ENCODE results near the gene ORC5. TPM values are rescaled to one million over a fixed set of nuclear protein-coding genes. Genes with fewer than 3 reads are reported as not detected.
"Not testable (repeated sequence)": the region's sequence is repeated elsewhere in the genome, so short reads cannot be mapped to it uniquely, and the experiment has no call there.

The ORC5 gene
- polyA plus RNA-seq, 2 donors = 2.8 to 9.6 TPM

GRCh38 chr7:104198673-104199278 lies 9.0 kb downstream of the ORC5 start:
- no peak overlapping the region for H3K27ac ChIP-seq (ENCODE audit: low read depth in 2 of 2, low read length in 1 of 2)
- WGBS, 2 donors = 88 to 98% methylated on average over 6 of the region's 6 CpGs
- H3K9me3 ChIP-seq (ENCODE audit: control insufficient read depth in 2 of 2, insufficient read depth in 1 of 2, low read depth in 1 of 2, low read length in 1 of 2) = peaks cover 0 to 1% of the 10 kb centered on the region in 2 donors
- no peaks in the 10 kb centered on the region for H3K4me1 ChIP-seq (ENCODE audit: control insufficient read depth in 2 of 2, insufficient read depth in 2 of 2, low read length in 1 of 2)
- H3K36me3 ChIP-seq (ENCODE audit: control insufficient read depth in 2 of 2, insufficient read depth in 2 of 2, low read length in 1 of 2) = peaks cover 4 to 9% of the 10 kb centered on the region in 2 donors
- H3K27me3 ChIP-seq (ENCODE audit: control insufficient read depth in 1 of 2, insufficient read depth in 2 of 2, low read length in 2 of 2) = no peaks in the 10 kb centered on the region
- no peak overlapping the region for H3K4me3 ChIP-seq (ENCODE audit: low read depth in 1 of 2, low read length in 2 of 2)

DNA sequence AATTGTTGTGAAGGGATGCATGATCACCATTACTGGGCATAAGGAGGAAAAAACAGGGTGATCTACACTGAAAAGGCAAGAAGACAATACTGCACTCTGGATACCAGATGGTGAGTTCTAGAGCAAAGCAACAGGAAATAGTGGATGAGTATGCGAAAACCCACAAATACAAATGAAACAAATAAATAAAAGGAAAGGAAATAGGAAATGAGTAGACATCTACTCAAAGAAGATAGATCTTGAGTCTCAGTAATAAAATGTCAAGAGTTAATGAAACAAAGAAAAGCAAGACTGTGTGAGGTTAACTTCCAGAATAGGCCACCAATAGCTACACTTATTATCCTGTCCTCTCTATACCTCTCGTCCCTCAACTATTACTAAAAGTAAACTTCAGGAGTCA lies 11.7 kb downstream of the ORC5 start:
- Histone ChIP-seq H3K27ac (ENCODE audit: low read depth in 2 of 2, low read length in 1 of 2) (no peak overlapping the region), H3K4me1 (ENCODE audit: control insufficient read depth in 2 of 2, insufficient read depth in 2 of 2, low read length in 1 of 2) (no peaks in the 10 kb centered on the region), H3K27me3 (ENCODE audit: control insufficient read depth in 1 of 2, insufficient read depth in 2 of 2, low read length in 2 of 2) (no peaks in the 10 kb centered on the region), H3K4me3 (ENCODE audit: low read depth in 1 of 2, low read length in 2 of 2) (no peak overlapping the region), H3K9me3 (ENCODE audit: control insufficient read depth in 2 of 2, insufficient read depth in 1 of 2, low read depth in 1 of 2, low read length in 1 of 2) (peaks cover 0 to 1% of the 10 kb centered on the region in 2 donors), H3K36me3 (ENCODE audit: control insufficient read depth in 2 of 2, insufficient read depth in 2 of 2, low read length in 1 of 2) (peaks cover 0 to 3% of the 10 kb centered on the region in 2 donors)
- WGBS, 2 donors = 88 to 89% methylated on average over 2 of the region's 2 CpGs

GRCh38 chr7:104192434-104192833 lies 15.4 kb downstream of the ORC5 start:
- WGBS, 2 donors = 97 to 98% methylated on average over 1 of the region's 1 CpG
- no peaks in the 10 kb centered on the region for H3K36me3 ChIP-seq (ENCODE audit: control insufficient read depth in 2 of 2, insufficient read depth in 2 of 2, low read length in 1 of 2)
- H3K4me3 ChIP-seq (ENCODE audit: low read depth in 1 of 2, low read length in 2 of 2) = no peak overlapping the region
- no peaks in the 10 kb centered on the region for H3K9me3 ChIP-seq (ENCODE audit: control insufficient read depth in 2 of 2, insufficient read depth in 1 of 2, low read depth in 1 of 2, low read length in 1 of 2)
- no peaks in the 10 kb centered on the region for H3K4me1 ChIP-seq (ENCODE audit: control insufficient read depth in 2 of 2, insufficient read depth in 2 of 2, low read length in 1 of 2)
- H3K27me3 ChIP-seq (ENCODE audit: control insufficient read depth in 1 of 2, insufficient read depth in 2 of 2, low read length in 2 of 2) = no peaks in the 10 kb centered on the region
- no peak overlapping the region for H3K27ac ChIP-seq (ENCODE audit: low read depth in 2 of 2, low read length in 1 of 2)

GRCh38 chr7:104185346-104185745 lies 22.5 kb downstream of the ORC5 start:
- Histone ChIP-seq H3K9me3 (ENCODE audit: control insufficient read depth in 2 of 2, insufficient read depth in 1 of 2, low read depth in 1 of 2, low read length in 1 of 2) (no peaks in the 10 kb centered on the region), H3K27me3 (ENCODE audit: control insufficient read depth in 1 of 2, insufficient read depth in 2 of 2, low read length in 2 of 2) (no peaks in the 10 kb centered on the region), H3K27ac (ENCODE audit: low read depth in 2 of 2, low read length in 1 of 2) (no peak overlapping the region), H3K4me3 (ENCODE audit: low read depth in 1 of 2, low read length in 2 of 2) (no peak overlapping the region), H3K4me1 (ENCODE audit: control insufficient read depth in 2 of 2, insufficient read depth in 2 of 2, low read length in 1 of 2) (no peaks in the 10 kb centered on the region), H3K36me3 (ENCODE audit: control insufficient read depth in 2 of 2, insufficient read depth in 2 of 2, low read length in 1 of 2) (peaks cover 3 to 6% of the 10 kb centered on the region in 2 donors)
- WGBS, 2 donors = 47 to 55% methylated on average over 3 of the region's 3 CpGs

DNA sequence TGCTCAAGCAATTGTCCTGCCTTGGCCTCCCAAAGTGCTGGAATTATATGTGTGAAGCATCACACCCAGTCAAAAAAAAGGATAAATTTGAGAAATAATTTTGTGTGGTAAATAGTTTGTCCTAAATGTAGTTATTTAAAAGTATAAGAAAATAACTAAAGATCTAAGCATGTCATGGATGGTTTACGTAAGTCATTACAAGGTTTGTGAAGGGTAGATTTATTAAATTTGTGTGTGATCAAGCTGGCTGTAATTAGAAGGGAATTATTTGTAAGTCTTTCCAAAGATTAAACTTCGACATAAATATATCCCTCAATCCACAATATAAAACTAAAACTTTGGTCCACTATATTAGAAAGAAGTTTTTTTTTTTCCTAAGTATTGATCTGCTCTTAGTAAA lies 28.6 kb downstream of the ORC5 start:
- no peak overlapping the region for H3K4me3 ChIP-seq (ENCODE audit: low read depth in 1 of 2, low read length in 2 of 2)
- no peaks in the 10 kb centered on the region for H3K4me1 ChIP-seq (ENCODE audit: control insufficient read depth in 2 of 2, insufficient read depth in 2 of 2, low read length in 1 of 2)
- H3K27me3 ChIP-seq (ENCODE audit: control insufficient read depth in 1 of 2, insufficient read depth in 2 of 2, low read length in 2 of 2) = no peaks in the 10 kb centered on the region
- no peaks in the 10 kb centered on the region for H3K9me3 ChIP-seq (ENCODE audit: control insufficient read depth in 2 of 2, insufficient read depth in 1 of 2, low read depth in 1 of 2, low read length in 1 of 2)
- H3K36me3 ChIP-seq (ENCODE audit: control insufficient read depth in 2 of 2, insufficient read depth in 2 of 2, low read length in 1 of 2) = peaks cover 3 to 6% of the 10 kb centered on the region in 2 donors
- 97 to 98% methylated on average over 2 of the region's 2 CpGs for WGBS, 2 donors
- no peak overlapping the region for H3K27ac ChIP-seq (ENCODE audit: low read depth in 2 of 2, low read length in 1 of 2)

DNA sequence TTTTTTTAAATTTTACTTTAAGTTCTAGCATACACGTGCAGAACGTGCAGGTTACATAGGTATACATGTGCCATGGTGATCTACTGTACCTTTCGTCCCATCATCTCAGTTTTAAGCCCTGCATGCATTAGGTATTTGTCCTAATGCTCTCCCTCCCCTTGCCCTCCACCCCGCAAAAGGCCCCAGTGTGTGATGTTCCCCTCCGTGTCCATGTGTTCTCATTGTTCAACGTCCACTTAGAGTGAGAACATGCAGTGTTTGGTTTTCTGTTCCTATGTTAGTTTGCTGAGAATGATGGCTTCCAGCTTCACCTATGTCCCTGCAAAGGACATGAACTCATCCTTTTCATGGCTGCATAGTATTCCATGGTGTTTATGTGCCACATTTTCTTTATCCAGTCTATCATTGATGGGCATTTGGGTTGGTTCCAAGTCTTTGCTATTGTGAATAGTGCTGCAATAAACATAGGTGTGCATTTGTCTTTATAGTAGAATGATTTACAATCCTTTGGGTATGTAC lies 30.2 kb downstream of the ORC5 start:
- not testable (repeated sequence) for H3K36me3 ChIP-seq (ENCODE audit: control insufficient read depth in 2 of 2, insufficient read depth in 2 of 2, low read length in 1 of 2); H3K9me3 ChIP-seq (ENCODE audit: control insufficient read depth in 2 of 2, insufficient read depth in 1 of 2, low read depth in 1 of 2, low read length in 1 of 2); H3K4me1 ChIP-seq (ENCODE audit: control insufficient read depth in 2 of 2, insufficient read depth in 2 of 2, low read length in 1 of 2); H3K4me3 ChIP-seq (ENCODE audit: low read depth in 1 of 2, low read length in 2 of 2); H3K27ac ChIP-seq (ENCODE audit: low read depth in 2 of 2, low read length in 1 of 2); H3K27me3 ChIP-seq (ENCODE audit: control insufficient read depth in 1 of 2, insufficient read depth in 2 of 2, low read length in 2 of 2)
- 98 to 99% methylated on average over 6 of the region's 6 CpGs for WGBS, 2 donors

- H3K27ac ChIP-seq (ENCODE audit: low read depth in 2 of 2, low read length in 1 of 2) = no peak overlapping the region
- 70 to 79% methylated on average over 4 of the region's 4 CpGs for WGBS, 2 donors
- no peaks in the 10 kb centered on the region for H3K27me3 ChIP-seq (ENCODE audit: control insufficient read depth in 1 of 2, insufficient read depth in 2 of 2, low read length in 2 of 2)
- H3K9me3 ChIP-seq (ENCODE audit: control insufficient read depth in 2 of 2, insufficient read depth in 1 of 2, low read depth in 1 of 2, low read length in 1 of 2) = no peaks in the 10 kb centered on the region
- H3K4me3 ChIP-seq (ENCODE audit: low read depth in 1 of 2, low read length in 2 of 2) = no peak overlapping the region
- H3K4me1 ChIP-seq (ENCODE audit: control insufficient read depth in 2 of 2, insufficient read depth in 2 of 2, low read length in 1 of 2) = no peaks in the 10 kb centered on the region
- no peaks in the 10 kb centered on the region for H3K36me3 ChIP-seq (ENCODE audit: control insufficient read depth in 2 of 2, insufficient read depth in 2 of 2, low read length in 1 of 2)
Measured at GRCh38 chr7:104176332-104176731, 31.5 kb downstream of the ORC5 start.

- Histone ChIP-seq H3K36me3 (ENCODE audit: control insufficient read depth in 2 of 2, insufficient read depth in 2 of 2, low read length in 1 of 2) (no peaks in the 10 kb centered on the region), H3K4me3 (ENCODE audit: low read depth in 1 of 2, low read length in 2 of 2) (no peak overlapping the region), H3K27me3 (ENCODE audit: control insufficient read depth in 1 of 2, insufficient read depth in 2 of 2, low read length in 2 of 2) (no peaks in the 10 kb centered on the region), H3K9me3 (ENCODE audit: control insufficient read depth in 2 of 2, insufficient read depth in 1 of 2, low read depth in 1 of 2, low read length in 1 of 2) (no peaks in the 10 kb centered on the region), H3K27ac (ENCODE audit: low read depth in 2 of 2, low read length in 1 of 2) (no peak overlapping the region), H3K4me1 (ENCODE audit: control insufficient read depth in 2 of 2, insufficient read depth in 2 of 2, low read length in 1 of 2) (no peaks in the 10 kb centered on the region)
- 57 to 63% methylated on average over 2 of the region's 2 CpGs for WGBS, 2 donors
Measured at GRCh38 chr7:104175361-104175984, 32.3 kb downstream of the ORC5 start.

DNA sequence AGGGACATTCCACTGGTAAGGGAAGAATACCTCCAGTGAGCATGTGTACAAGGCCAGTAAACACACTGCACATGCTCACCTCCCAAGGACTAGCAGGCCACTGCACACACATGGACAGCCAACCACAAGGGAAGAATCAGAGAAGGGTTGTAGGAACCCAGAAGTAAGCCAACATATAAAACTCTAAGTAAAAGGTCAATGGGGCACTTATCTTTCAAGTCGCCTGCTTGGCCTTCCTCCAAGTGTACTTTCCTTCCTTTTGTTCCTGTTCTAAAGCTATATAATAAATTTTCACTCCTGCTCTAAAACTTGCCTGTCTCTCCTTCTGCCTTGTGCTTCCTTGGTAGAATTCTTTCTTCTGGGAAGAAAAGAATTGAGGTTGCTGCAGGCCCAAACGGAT lies 33.0 kb downstream of the ORC5 start:
- H3K4me3 ChIP-seq (ENCODE audit: low read depth in 1 of 2, low read length in 2 of 2) = no peak overlapping the region
- H3K27ac ChIP-seq (ENCODE audit: low read depth in 2 of 2, low read length in 1 of 2) = no peak overlapping the region
- no peaks in the 10 kb centered on the region for H3K36me3 ChIP-seq (ENCODE audit: control insufficient read depth in 2 of 2, insufficient read depth in 2 of 2, low read length in 1 of 2)
- H3K27me3 ChIP-seq (ENCODE audit: control insufficient read depth in 1 of 2, insufficient read depth in 2 of 2, low read length in 2 of 2) = no peaks in the 10 kb centered on the region
- H3K4me1 ChIP-seq (ENCODE audit: control insufficient read depth in 2 of 2, insufficient read depth in 2 of 2, low read length in 1 of 2) = no peaks in the 10 kb centered on the region
- 49 to 66% methylated on average over 2 of the region's 2 CpGs for WGBS, 2 donors
- H3K9me3 ChIP-seq (ENCODE audit: control insufficient read depth in 2 of 2, insufficient read depth in 1 of 2, low read depth in 1 of 2, low read length in 1 of 2) = no peaks in the 10 kb centered on the region

DNA sequence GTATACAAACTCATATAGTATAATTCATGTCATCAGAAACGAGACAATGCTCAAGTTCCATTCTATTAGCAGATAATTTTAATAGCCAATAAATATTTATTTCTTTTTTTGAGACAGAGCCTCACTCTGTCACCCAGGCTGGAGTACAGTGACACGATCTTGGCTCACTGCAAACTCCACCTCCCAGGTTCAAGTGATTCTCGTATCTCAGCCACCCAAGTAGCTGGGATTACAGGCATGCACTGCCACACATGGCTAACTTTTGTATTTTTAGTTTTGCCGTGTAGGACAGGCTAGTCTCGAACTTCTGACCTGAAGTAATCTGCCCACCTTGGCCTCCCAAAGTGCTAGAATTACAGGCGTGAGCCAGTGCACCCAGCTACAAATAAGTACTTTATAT lies 45.7 kb downstream of the ORC5 start:
- Histone ChIP-seq H3K9me3 (ENCODE audit: control insufficient read depth in 2 of 2, insufficient read depth in 1 of 2, low read depth in 1 of 2, low read length in 1 of 2) (no peaks in the 10 kb centered on the region), H3K27ac (ENCODE audit: low read depth in 2 of 2, low read length in 1 of 2) (no peak overlapping the region), H3K36me3 (ENCODE audit: control insufficient read depth in 2 of 2, insufficient read depth in 2 of 2, low read length in 1 of 2) (peaks cover 0 to 9% of the 10 kb centered on the region in 2 donors)

More for the DNA sequence above, 45.7 kb downstream of the ORC5 start:
- Histone ChIP-seq H3K4me1 (ENCODE audit: control insufficient read depth in 2 of 2, insufficient read depth in 2 of 2, low read length in 1 of 2) (no peaks in the 10 kb centered on the region), H3K4me3 (ENCODE audit: low read depth in 1 of 2, low read length in 2 of 2) (no peak overlapping the region), H3K27me3 (ENCODE audit: control insufficient read depth in 1 of 2, insufficient read depth in 2 of 2, low read length in 2 of 2) (no peaks in the 10 kb centered on the region)
- WGBS, 2 donors = 79 to 80% methylated on average over 6 of the region's 6 CpGs

Measured in esophagus (tissue), 2 donors.